ENCODE measurements around the gene SNX30.

Gene SNX30

GRCh38 chr9:112870556-112870955 is 120.0 kb downstream of the SNX30 start:
- no peaks in the 10 kb centered on the region for H3K9me3 ChIP-seq (ENCODE audit: insufficient read depth, low read depth, low read length)
- no peak overlapping the region for H3K4me3 ChIP-seq (ENCODE audit: low read length, poor library complexity, severe bottlenecking)
- no peak overlapping the region for H3K9ac ChIP-seq (ENCODE audit: low read depth, low read length, poor library complexity, severe bottlenecking)
- H3K36me3 ChIP-seq (ENCODE audit: insufficient read depth, low read length): no peaks in the 10 kb centered on the region
- H3K27me3 ChIP-seq (ENCODE audit: insufficient read depth, low read length, poor library complexity, severe bottlenecking): no peaks in the 10 kb centered on the region
- H3K4me2 ChIP-seq (ENCODE audit: low read depth, low read length, poor library complexity, severe bottlenecking): no peak overlapping the region
- H3K9me2 ChIP-seq (replicated peaks; ENCODE audit: low read depth, low read length): no peaks in the 10 kb centered on the region
- no peaks in the 10 kb centered on the region for H3K79me2 ChIP-seq (ENCODE audit: insufficient read depth, low read length)
- H4K20me1 ChIP-seq (ENCODE audit: insufficient read depth, low read length, poor library complexity, severe bottlenecking): no peaks in the 10 kb centered on the region
- TF ChIP-seq, protein P1, sequence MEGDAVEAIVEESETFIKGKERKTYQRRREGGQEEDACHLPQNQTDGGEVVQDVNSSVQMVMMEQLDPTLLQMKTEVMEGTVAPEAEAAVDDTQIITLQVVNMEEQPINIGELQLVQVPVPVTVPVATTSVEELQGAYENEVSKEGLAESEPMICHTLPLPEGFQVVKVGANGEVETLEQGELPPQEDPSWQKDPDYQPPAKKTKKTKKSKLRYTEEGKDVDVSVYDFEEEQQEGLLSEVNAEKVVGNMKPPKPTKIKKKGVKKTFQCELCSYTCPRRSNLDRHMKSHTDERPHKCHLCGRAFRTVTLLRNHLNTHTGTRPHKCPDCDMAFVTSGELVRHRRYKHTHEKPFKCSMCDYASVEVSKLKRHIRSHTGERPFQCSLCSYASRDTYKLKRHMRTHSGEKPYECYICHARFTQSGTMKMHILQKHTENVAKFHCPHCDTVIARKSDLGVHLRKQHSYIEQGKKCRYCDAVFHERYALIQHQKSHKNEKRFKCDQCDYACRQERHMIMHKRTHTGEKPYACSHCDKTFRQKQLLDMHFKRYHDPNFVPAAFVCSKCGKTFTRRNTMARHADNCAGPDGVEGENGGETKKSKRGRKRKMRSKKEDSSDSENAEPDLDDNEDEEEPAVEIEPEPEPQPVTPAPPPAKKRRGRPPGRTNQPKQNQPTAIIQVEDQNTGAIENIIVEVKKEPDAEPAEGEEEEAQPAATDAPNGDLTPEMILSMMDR (conservative IDR thresholded peaks at IDR 0.05; ENCODE audit: low read length): no peak
- no peak for TF ChIP-seq EZH2phosphoT487 (IDR thresholded peaks at IDR 0.05; ENCODE audit: borderline replicate concordance)
- no peaks in the 10 kb centered on the region for H3F3A ChIP-seq (ENCODE audit: low read depth)
- no peaks in the 10 kb centered on the region for H3K4me1 ChIP-seq (ENCODE audit: insufficient read depth, low read length, poor library complexity, severe bottlenecking)
- H2AFZ ChIP-seq (ENCODE audit: low read length): no peak overlapping the region

GRCh38 chr9:112872019-112872418 is 121.5 kb downstream of the SNX30 start:
- H3K4me3 ChIP-seq (ENCODE audit: low read length, poor library complexity, severe bottlenecking): no peak overlapping the region
- no peak overlapping the region for H2AFZ ChIP-seq (ENCODE audit: low read length)
- no peak overlapping the region for H3K4me2 ChIP-seq (ENCODE audit: low read depth, low read length, poor library complexity, severe bottlenecking)
- no peaks in the 10 kb centered on the region for H4K20me1 ChIP-seq (ENCODE audit: insufficient read depth, low read length, poor library complexity, severe bottlenecking)
- no peaks in the 10 kb centered on the region for H3K4me1 ChIP-seq (ENCODE audit: insufficient read depth, low read length, poor library complexity, severe bottlenecking)
- TF ChIP-seq, protein P1 (conservative IDR thresholded peaks at IDR 0.05; ENCODE audit: low read length): no peak
- TF ChIP-seq EZH2phosphoT487 (IDR thresholded peaks at IDR 0.05; ENCODE audit: borderline replicate concordance): no peak
- H3K9me2 ChIP-seq (replicated peaks; ENCODE audit: low read depth, low read length): no peaks in the 10 kb centered on the region
- no peaks in the 10 kb centered on the region for H3K27me3 ChIP-seq (ENCODE audit: insufficient read depth, low read length, poor library complexity, severe bottlenecking)
- H3F3A ChIP-seq (ENCODE audit: low read depth): no peaks in the 10 kb centered on the region
- no peaks in the 10 kb centered on the region for H3K36me3 ChIP-seq (ENCODE audit: insufficient read depth, low read length)
- H3K9ac ChIP-seq (ENCODE audit: low read depth, low read length, poor library complexity, severe bottlenecking): no peak overlapping the region
- no peaks in the 10 kb centered on the region for H3K79me2 ChIP-seq (ENCODE audit: insufficient read depth, low read length)
- H3K9me3 ChIP-seq (ENCODE audit: insufficient read depth, low read depth, low read length): no peaks in the 10 kb centered on the region

GRCh38 chr9:112873773-112874405 is 123.3 kb downstream of the SNX30 start:
- Histone ChIP-seq H3K9me3 (ENCODE audit: insufficient read depth, low read depth, low read length) (no peaks in the 10 kb centered on the region), H3K4me1 (ENCODE audit: insufficient read depth, low read length, poor library complexity, severe bottlenecking) (no peaks in the 10 kb centered on the region), H3F3A (ENCODE audit: low read depth) (no peaks in the 10 kb centered on the region), H2AFZ (ENCODE audit: low read length) (no peak overlapping the region), H4K20me1 (ENCODE audit: insufficient read depth, low read length, poor library complexity, severe bottlenecking) (no peaks in the 10 kb centered on the region), H3K4me2 (ENCODE audit: low read depth, low read length, poor library complexity, severe bottlenecking) (no peak overlapping the region), H3K4me3 (ENCODE audit: low read length, poor library complexity, severe bottlenecking) (no peak overlapping the region), H3K9ac (ENCODE audit: low read depth, low read length, poor library complexity, severe bottlenecking) (no peak overlapping the region), H3K9me2 (replicated peaks; ENCODE audit: low read depth, low read length) (no peaks in the 10 kb centered on the region), H3K79me2 (ENCODE audit: insufficient read depth, low read length) (no peaks in the 10 kb centered on the region), H3K27me3 (ENCODE audit: insufficient read depth, low read length, poor library complexity, severe bottlenecking) (no peaks in the 10 kb centered on the region), H3K36me3 (ENCODE audit: insufficient read depth, low read length) (no peaks in the 10 kb centered on the region)
- TF ChIP-seq EZH2phosphoT487 (IDR thresholded peaks at IDR 0.05; ENCODE audit: borderline replicate concordance): no peak
- TF ChIP-seq, protein P1 (conservative IDR thresholded peaks at IDR 0.05; ENCODE audit: low read length): no peak
